GM21717 (cell line): ENCODE data around the gene CDKN1A.
"Not testable (repeated sequence)": the region's sequence is repeated elsewhere in the genome, so short reads cannot be mapped to it uniquely, and the experiment has no call there.

ENCODE experiments used
- ATAC-seq: cut with Tn5 transposase; IDR thresholded peaks from one replicate; pipeline ENCODE4 v1.9.1; 2021; ENCODE audit warnings: mild to moderate bottlenecking, moderate library complexity; ENCODE audit not compliant: unreplicated experiment

CDKN1A gene

GRCh38 chr6:36678488-36679042 is at the start of gene CDKN1A:
TSS of gene CDKN1A (plus strand) at chr6:36678714. CDS start at chr6:36684102, 5,388 bp downstream.
- ATAC-seq = peak; percentile 43

- no peak for ATAC-seq
Observed at GRCh38 chr6:36629784-36630183, 48.7 kb upstream of the CDKN1A start.

- ATAC-seq = no peak
Observed at GRCh38 chr6:36631326-36632011, 47.0 kb upstream of the CDKN1A start.

- no peak for ATAC-seq
Observed at GRCh38 chr6:36633370-36633769, 45.1 kb upstream of the CDKN1A start.

GRCh38 chr6:36633915-36634314 is 44.6 kb upstream of the CDKN1A start:
- no peak for ATAC-seq

- ATAC-seq = no peak
Observed at GRCh38 chr6:36634317-36635108, 44.0 kb upstream of the CDKN1A start.

- no peak for ATAC-seq
Observed at GRCh38 chr6:36636283-36636682, 42.2 kb upstream of the CDKN1A start.

GRCh38 chr6:36636687-36637418 is 41.7 kb upstream of the CDKN1A start:
- ATAC-seq = no peak

GRCh38 chr6:36638579-36638978 is 39.9 kb upstream of the CDKN1A start:
- ATAC-seq = no peak

GRCh38 chr6:36639171-36639808 is 39.2 kb upstream of the CDKN1A start:
- no peak for ATAC-seq

GRCh38 chr6:36641543-36641942 is 37.0 kb upstream of the CDKN1A start:
- no peak for ATAC-seq

GRCh38 chr6:36642913-36643817 is 35.3 kb upstream of the CDKN1A start:
- no peak for ATAC-seq

GRCh38 chr6:36643977-36644376 is 34.5 kb upstream of the CDKN1A start:
- no peak for ATAC-seq

- no peak for ATAC-seq
Observed at GRCh38 chr6:36649086-36649485, 29.4 kb upstream of the CDKN1A start.

GRCh38 chr6:36649701-36650484 is 28.6 kb upstream of the CDKN1A start:
- ATAC-seq = no peak

- peak; percentile 57 for ATAC-seq
Observed at GRCh38 chr6:36650848-36651478, 27.6 kb upstream of the CDKN1A start.

GRCh38 chr6:36651659-36652379 is 26.7 kb upstream of the CDKN1A start:
- ATAC-seq = no peak

GRCh38 chr6:36654469-36654868 is 24.0 kb upstream of the CDKN1A start:
- ATAC-seq = not testable (repeated sequence)
